ENCODE data around the gene PNMA5.

The PNMA5 gene

DNA sequence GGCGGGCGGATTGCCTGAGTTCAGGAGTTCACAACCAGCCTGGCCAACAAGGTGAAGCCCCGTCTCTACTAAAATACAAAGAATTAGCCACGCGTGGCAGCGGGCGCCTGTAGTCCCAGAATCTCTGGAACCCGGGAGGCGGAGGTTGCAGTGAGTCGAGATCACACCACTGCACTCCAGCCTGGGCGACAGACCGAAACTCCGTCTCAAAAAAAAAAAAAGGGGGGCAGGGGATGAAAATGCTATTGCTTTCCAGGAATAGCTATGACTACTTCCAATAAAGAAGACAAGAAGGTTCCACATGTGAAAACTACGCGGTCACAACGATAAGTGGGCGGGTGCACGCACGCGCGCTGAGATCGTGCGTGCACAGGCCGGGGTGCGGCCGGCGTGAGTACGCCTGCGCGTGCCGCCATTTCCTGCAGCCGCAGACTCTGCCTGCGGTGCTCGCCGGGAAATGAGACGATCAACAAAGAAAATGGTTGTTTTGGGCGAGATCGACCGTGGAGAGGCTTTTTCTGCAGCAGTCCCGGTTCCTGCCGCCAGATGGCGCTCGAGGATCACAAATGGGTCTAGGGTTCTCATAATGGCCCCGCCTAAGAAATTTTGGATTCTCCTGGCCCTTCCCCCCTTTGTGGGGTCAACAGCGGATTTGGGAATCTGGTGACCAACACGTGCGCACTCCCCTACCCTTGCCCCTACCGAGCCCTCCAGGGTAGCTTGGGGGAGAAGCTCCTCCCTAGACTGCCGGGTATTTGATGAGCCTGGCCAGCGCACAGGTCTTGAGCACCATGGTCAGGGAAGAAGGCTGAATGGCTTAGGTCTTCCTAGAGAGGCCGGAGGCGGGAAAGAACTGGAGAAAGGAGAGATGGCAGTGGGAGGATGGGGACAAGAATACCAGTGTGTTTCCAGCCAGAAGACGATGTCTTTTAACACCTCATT, 35.1 kb downstream of the PNMA5 start:
- peak; percentile 81 to 85 for DNase-seq (ENCODE audit: low read depth in 2 of 2)

DNA sequence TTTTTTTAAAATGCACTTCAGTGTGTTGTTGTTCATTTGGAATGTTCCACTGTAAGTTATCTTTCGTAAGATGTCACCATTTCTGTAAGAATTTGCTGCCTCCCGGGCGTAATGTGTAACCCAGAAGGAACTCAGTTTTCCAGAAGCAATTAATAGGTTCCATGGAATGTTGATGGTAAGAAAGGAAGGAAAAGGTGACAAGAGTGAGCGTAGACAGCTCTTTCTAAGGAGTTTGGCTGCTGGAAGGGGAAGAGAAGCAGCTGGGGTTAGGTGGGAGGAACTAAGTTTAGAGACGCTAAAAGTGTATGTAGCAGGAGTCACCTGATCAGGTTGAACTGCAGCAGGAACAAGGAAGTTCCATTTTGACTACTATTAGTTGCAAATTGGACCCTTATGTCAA, 35.9 kb downstream of the PNMA5 start:
- no peak for DNase-seq (ENCODE audit: low read depth in 2 of 2)

DNA sequence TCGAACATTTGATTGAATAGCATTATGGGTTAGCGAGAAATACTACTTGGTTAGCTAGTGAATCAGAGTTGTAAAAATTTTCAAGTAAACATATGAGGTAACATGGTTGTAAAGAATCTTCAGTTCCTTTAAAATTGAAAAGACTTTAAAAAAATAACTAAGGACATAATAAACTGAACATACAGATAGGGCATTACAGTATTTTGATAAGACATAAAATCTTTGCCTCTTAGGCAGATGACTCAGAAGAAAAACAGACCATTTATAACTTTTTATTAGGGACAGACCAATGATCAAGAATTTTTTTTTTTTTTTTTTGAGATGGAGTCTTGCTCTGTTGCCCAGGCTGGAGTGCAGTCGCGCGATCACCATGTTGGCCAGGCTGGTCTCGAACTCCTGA, 43.1 kb downstream of the PNMA5 start:
- no peak for DNase-seq (ENCODE audit: low read depth in 2 of 2)

DNA sequence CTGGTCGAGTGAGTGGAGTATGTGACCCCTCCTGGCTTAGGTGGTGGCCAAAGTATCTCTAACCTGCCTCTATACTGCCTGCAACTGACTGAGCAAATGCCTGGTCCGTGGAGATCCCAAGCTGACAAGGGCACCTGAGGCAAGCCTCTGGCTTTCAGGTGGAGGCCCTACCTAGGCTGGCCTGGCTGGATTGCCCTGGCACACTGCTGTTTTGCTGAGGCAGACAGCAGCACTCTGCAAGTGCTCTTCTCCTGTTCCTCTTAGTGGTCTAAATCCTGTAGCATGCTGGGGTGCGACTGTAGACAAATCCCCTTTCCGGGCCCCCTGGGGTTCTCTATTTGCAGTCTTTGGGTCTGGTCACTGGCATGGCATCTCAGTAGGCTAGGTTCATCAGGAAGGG, 44.8 kb downstream of the PNMA5 start:
- DNase-seq (ENCODE audit: low read depth in 2 of 2): no peak

DNA sequence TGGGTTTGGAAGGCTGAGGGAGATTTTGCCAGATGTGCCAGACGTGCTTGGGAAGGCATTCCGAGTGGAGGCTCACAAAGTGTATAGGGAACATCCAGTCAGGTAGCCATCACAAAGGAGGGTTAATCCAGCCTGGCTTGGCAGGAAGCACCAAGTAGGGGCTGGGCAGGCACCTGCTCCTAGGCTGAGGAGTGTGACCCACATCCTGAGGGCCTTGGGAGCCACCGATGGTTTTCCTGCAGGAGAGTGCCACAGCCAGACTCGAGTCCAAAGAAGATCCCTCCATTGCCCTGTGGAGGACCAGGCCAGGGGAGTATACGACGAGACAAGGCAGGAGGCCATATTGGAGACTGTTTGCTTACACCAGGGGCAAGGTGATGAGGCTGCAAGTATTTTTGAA, 47.2 kb downstream of the PNMA5 start:
- DNase-seq (ENCODE audit: low read depth in 2 of 2): no peak

DNA sequence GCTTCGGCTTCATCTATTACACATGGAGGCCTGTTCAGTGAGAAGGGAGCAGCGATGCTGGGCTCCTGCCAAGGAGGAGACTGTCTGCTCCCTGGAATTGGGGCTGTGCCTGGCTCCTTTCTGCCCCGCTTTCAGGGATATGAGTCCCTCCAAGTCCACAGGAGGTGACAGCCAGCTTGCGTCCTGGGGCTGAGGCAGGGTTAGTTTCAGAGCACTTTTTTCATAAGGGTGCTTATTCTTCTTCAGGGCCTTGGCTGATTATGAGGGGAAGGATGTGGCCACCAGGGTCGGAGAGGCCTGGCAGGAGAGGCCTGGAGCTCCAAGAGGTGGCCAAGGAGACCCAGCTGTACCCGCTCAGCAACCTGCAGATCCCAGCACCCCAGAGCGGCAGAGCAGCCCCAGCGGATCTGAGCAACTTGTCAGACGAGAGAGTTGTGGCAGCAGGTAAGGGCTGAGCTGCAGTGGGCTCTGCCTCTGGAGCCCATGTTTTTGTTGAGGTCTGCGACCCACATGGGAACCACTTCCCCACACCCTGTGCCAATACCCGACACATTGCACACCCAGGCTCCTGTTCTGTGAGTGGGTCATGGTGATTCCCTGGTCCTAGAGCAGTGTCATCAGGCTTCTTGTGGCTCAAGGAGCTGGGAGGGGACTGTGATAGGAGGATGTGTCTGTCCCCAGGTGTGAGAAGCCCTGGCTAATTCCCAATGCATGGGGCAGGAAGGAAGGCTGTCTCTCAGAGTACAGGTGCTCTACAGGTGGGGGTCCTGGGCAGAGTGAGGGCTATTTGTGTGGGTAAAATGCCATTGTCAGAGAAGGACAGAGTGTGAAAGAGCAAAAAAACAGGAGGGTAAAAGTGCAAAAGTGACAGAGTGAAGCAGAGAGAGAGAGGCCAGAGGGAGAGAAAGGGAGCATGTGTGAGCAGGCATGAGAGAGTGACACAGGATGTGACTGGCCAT, 48.6 kb downstream of the PNMA5 start:
- no peak for DNase-seq (ENCODE audit: low read depth in 2 of 2)

DNA sequence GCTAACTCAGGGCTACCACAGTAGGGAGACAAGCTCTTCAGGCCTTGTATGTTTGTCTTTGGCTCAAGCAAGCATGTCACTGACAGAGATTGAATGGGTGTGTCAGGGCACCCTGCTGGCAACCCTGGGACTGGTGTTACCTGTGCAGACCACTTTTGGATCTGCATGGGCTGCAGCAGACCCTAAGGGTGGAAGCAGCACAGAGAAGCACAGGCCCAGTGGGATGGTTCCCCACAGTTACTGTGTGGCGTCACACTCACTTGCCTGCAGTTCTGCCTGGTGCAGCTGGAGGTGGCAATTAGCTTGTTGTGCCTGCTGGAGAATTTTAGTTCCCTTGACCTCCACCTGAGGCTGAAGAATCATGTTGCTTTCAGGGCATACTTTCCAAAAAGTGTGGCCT, 50.1 kb downstream of the PNMA5 start:
- no peak for DNase-seq (ENCODE audit: low read depth in 2 of 2)

DNA sequence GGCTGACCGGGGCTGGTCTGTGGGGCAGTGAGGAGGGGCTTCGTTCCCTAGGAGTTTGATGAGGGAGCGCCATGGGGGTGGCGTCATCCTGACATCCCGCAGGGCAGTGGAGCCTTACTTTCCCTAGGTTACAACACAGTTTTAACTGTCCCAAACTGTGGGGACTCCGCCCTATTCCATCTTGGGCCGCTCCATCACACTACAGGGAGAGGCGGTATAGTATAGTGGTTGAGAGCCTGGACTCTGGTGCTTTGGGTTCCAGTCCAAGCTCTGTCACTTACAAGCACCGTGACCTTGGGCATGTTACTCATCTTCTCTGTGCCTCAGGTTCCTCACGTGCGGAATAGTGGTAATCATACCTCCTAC, 51.9 kb downstream of the PNMA5 start:
- no peak for DNase-seq (ENCODE audit: low read depth in 2 of 2)

DNA sequence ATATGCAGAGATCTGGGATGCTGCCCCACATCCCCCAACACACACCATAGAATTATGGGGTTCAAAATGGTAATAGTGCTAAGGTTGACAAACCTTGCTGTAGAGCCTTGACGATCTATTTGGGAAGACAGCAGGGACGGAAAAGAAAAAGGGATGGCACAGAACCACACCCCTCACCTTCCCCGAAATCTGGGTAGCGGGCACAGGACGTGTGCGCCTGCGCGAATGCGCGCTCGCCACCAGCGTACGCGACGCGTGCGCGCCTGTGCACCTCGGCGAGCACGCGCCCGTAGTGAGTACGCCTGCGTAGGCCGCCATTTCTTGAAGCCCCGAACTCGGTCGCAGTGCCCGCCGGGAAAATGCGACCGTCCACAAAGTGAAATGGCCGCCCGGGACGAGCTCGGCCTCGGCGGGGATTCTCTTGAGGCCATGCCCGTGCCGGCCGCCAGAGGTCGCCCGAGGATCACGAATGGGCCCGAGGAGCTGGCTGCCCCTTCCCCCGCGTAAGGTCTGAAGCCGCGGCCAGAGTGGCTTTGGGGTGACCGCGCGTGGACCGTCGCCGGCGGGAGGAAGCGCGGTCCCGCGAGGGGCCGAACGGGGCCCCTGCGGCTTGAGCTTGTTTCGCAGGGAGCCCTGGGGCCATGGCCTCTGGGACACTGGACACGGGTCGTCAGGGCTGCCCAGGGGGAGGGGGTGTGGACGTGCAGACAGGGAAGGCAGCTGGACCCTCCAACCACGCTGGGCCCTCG, 52.4 kb downstream of the PNMA5 start:
- peak; percentile 82 for DNase-seq (ENCODE audit: low read depth in 2 of 2)
